ENCODE data around the gene KRTAP12-1.
"Not testable (repeated sequence)": the region's sequence is repeated elsewhere in the genome, so short reads cannot be mapped to it uniquely, and the experiment has no call there.

The KRTAP12-1 gene

GRCh38 chr21:44667612-44668011 is 14.4 kb downstream of the KRTAP12-1 start:
- no peak for DNase-seq (ENCODE audit: low spot score)

GRCh38 chr21:44666401-44667320 is 15.3 kb downstream of the KRTAP12-1 start, which contains the start of gene KRTAP12-2:
KRTAP12-2 (minus strand) TSS chr21:44666927; CDS start chr21:44666886, 41 bp downstream.
- no peak for DNase-seq (ENCODE audit: low spot score)

GRCh38 chr21:44664691-44665090 is 17.3 kb downstream of the KRTAP12-1 start:
- DNase-seq (ENCODE audit: low spot score) = no peak

- not testable (repeated sequence) for DNase-seq (ENCODE audit: low spot score)
Measured at GRCh38 chr21:44661567-44661966, 20.4 kb downstream of the KRTAP12-1 start.

GRCh38 chr21:44658913-44659595 is 22.9 kb downstream of the KRTAP12-1 start:
- DNase-seq (ENCODE audit: low spot score) = no peak

GRCh38 chr21:44658541-44658910 is 23.4 kb downstream of the KRTAP12-1 start:
- no peak for DNase-seq (ENCODE audit: low spot score)

GRCh38 chr21:44657635-44658540 is 24.1 kb downstream of the KRTAP12-1 start, which contains the start of gene KRTAP12-3:
KRTAP12-3 (plus strand) TSS chr21:44657932; CDS start chr21:44657980, 48 bp downstream.
- DNase-seq (ENCODE audit: low spot score) = no peak

- DNase-seq (ENCODE audit: low spot score) = no peak
Measured at GRCh38 chr21:44656868-44657267, 25.1 kb downstream of the KRTAP12-1 start.

- DNase-seq (ENCODE audit: low spot score) = no peak
Measured at GRCh38 chr21:44654576-44655175, 27.3 kb downstream of the KRTAP12-1 start, which contains the start of gene KRTAP12-4. KRTAP12-4 (minus strand) TSS chr21:44654659; CDS start chr21:44654614, 45 bp downstream.

GRCh38 chr21:44653656-44654575 is 28.0 kb downstream of the KRTAP12-1 start:
- no peak for DNase-seq (ENCODE audit: low spot score)

GRCh38 chr21:44653123-44653522 is 28.8 kb downstream of the KRTAP12-1 start:
- DNase-seq (ENCODE audit: low spot score) = no peak

GRCh38 chr21:44650973-44651675 is 30.8 kb downstream of the KRTAP12-1 start:
- DNase-seq (ENCODE audit: low spot score) = no peak

GRCh38 chr21:44650265-44650972 is 31.5 kb downstream of the KRTAP12-1 start:
- no peak for DNase-seq (ENCODE audit: low spot score)

- no peak for DNase-seq (ENCODE audit: low spot score)
Measured at GRCh38 chr21:44649521-44650100, 32.4 kb downstream of the KRTAP12-1 start.

GRCh38 chr21:44648557-44649311 is 33.2 kb downstream of the KRTAP12-1 start:
- DNase-seq (ENCODE audit: low spot score) = no peak

- no peak for DNase-seq (ENCODE audit: low spot score)
Measured at GRCh38 chr21:44647222-44647552, 34.8 kb downstream of the KRTAP12-1 start.

GRCh38 chr21:44646366-44647221 is 35.4 kb downstream of the KRTAP12-1 start, which contains the start of gene KRTAP10-11:
KRTAP10-11 (plus strand) TSS chr21:44646414; CDS start chr21:44646459, 45 bp downstream.
- DNase-seq (ENCODE audit: low spot score) = not testable (repeated sequence)
